ENCODE measurements around the gene AFAP1.

AFAP1 gene

DNA sequence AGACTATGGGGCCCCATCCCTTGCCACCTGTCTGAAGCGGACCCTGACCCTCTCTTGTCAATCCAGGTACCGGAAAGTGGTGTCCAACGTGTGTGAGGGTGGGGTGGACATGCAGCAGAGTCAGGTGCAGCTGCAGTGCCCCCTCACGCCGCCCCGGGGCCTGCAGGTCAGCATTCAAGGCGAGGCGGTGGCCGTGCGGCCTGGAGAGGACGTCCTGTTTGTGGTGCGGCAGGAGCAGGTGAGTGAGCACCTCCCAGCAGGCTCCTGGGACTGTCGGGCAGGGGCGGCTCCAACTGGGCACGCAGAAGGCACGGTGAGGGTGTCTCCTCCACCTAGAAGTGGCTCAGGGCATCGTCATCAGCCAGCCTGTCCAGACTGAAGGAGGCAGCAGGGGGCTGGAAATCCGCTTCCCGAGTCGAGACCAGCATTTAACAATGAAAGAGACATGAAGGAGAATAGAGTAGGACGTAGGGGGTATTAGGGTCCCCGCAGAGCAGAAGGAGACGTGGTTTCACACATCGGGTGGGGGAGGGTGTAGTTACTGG, 221.6 kb downstream of the AFAP1 start:
- Histone ChIP-seq H3K79me2 (no peaks in the 10 kb centered on the region), H3K4me3 (ENCODE audit: low read depth, low read length) (no peak overlapping the region), H2AFZ (no peak overlapping the region), H3K27ac (no peak overlapping the region), H3K9ac (no peak overlapping the region), H3K4me1 (no peaks in the 10 kb centered on the region), H3K9me3 (ENCODE audit: control insufficient read depth, low read length) (no peaks in the 10 kb centered on the region), H3K36me3 (ENCODE audit: control insufficient read depth, insufficient read depth, low read length) (no peaks in the 10 kb centered on the region), H3K4me2 (ENCODE audit: low read length) (no peak overlapping the region), H3K27me3 (ENCODE audit: control insufficient read depth, insufficient read depth, low read length) (peaks cover 4% of the 10 kb centered on the region)
- TF ChIP-seq, protein P1, sequence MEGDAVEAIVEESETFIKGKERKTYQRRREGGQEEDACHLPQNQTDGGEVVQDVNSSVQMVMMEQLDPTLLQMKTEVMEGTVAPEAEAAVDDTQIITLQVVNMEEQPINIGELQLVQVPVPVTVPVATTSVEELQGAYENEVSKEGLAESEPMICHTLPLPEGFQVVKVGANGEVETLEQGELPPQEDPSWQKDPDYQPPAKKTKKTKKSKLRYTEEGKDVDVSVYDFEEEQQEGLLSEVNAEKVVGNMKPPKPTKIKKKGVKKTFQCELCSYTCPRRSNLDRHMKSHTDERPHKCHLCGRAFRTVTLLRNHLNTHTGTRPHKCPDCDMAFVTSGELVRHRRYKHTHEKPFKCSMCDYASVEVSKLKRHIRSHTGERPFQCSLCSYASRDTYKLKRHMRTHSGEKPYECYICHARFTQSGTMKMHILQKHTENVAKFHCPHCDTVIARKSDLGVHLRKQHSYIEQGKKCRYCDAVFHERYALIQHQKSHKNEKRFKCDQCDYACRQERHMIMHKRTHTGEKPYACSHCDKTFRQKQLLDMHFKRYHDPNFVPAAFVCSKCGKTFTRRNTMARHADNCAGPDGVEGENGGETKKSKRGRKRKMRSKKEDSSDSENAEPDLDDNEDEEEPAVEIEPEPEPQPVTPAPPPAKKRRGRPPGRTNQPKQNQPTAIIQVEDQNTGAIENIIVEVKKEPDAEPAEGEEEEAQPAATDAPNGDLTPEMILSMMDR (IDR thresholded peaks at IDR 0.05): no peak

DNA sequence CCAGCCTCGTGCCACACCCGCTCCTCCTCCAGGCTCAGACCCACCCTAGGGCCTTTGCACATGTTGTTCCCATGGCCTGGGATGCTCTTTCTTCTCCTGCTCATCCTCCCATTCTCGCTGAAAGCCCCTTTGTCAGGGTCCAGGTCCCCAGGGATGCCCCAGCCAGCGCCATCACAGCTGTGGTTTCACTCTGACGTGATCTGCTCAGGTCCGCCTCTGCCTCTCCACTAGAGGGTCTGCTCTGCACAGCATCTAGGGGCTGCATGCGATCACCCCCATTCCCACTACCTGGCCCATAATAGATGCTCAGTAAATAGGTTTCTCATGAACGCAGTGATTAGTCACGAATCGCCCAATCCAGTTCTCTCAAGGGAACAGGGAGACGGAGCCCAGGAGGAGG, 222.5 kb downstream of the AFAP1 start:
- H3K4me1 ChIP-seq: no peaks in the 10 kb centered on the region
- H3K27ac ChIP-seq: no peak overlapping the region
- no peak overlapping the region for H3K4me2 ChIP-seq (ENCODE audit: low read length)
- peaks cover 4% of the 10 kb centered on the region for H3K27me3 ChIP-seq (ENCODE audit: control insufficient read depth, insufficient read depth, low read length)
- H3K4me3 ChIP-seq (ENCODE audit: low read depth, low read length): no peak overlapping the region
- TF ChIP-seq, protein P1 (IDR thresholded peaks at IDR 0.05): no peak
- H3K9ac ChIP-seq: no peak overlapping the region
- no peaks in the 10 kb centered on the region for H3K9me3 ChIP-seq (ENCODE audit: control insufficient read depth, low read length)
- H3K79me2 ChIP-seq: no peaks in the 10 kb centered on the region
- no peak overlapping the region for H2AFZ ChIP-seq
- H3K36me3 ChIP-seq (ENCODE audit: control insufficient read depth, insufficient read depth, low read length): no peaks in the 10 kb centered on the region

DNA sequence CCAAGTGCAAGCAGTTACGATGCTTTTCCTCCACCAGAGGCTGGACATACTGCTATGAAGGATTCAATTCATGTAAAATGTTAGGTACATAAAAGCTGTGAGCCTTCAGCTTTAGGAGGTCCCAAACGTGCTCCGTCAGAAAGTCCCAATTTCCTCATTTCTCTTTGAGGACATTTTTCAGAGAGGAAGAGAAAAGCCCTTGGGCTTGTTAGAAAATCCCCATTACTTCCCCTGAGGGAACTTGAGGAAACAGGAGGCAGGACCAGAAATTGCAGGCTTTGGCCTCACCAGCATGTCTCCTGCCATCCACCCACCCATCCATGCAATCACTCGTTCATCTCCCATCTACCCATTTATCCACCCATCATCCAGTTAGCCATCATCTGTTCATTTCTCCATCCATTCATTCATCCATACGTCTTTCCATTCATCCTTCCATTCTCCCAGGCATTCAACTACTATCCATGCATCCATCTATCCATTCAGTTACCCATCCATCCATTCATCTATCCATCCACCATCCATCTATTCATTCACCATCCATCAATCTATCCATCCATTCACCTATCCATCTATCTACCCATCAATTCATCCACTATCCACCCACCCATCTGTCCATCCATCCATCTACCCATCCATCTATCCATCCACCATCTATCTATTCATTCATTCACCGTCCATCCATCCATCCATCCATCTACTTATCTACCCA, 223.5 kb downstream of the AFAP1 start:
- Histone ChIP-seq H3K4me3 (ENCODE audit: low read depth, low read length) (no peak overlapping the region), H3K36me3 (ENCODE audit: control insufficient read depth, insufficient read depth, low read length) (no peaks in the 10 kb centered on the region), H3K4me1 (no peaks in the 10 kb centered on the region), H3K27ac (no peak overlapping the region), H3K9ac (no peak overlapping the region), H3K79me2 (no peaks in the 10 kb centered on the region), H3K9me3 (ENCODE audit: control insufficient read depth, low read length) (no peaks in the 10 kb centered on the region), H3K27me3 (ENCODE audit: control insufficient read depth, insufficient read depth, low read length) (peaks cover 4% of the 10 kb centered on the region), H3K4me2 (ENCODE audit: low read length) (no peak overlapping the region), H2AFZ (no peak overlapping the region)
- TF ChIP-seq, protein P1 (IDR thresholded peaks at IDR 0.05): no peak

DNA sequence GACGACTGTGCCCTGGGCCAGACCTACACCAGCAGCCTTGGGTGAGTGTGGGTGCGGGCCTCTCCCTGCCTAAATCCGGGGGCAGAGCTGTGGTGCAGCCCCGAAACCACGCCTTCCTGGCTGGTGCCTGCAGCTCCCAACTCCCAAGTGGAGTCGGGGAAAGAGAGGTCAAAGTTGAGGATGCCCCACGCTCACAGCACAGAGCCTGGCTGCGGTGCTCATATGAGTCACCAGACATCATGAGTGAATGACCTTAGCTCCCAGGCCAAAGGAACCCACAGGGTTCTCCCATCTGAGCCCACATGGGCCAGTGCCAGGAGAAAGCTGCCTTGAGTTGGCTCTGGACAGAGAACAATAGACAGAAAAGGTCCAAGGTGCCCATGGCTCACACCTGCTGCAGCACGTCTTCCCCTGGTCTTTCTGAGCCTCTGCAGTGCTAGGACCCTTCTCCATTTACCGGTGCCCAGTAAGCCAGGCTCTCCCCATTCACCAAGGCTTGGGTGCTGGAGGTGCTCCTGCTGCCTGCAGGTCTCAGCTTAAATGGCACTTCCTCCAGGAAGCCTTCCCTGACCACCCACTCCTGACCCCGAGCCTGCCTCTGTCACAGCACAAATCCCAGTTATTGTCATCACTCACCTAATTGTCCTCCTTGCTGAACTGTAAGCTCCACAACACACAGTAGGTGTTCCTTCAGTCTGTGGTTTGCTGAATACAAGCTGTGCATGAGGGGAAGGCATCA, 224.2 kb downstream of the AFAP1 start:
- Histone ChIP-seq H3K4me3 (ENCODE audit: low read depth, low read length) (no peak overlapping the region), H3K36me3 (ENCODE audit: control insufficient read depth, insufficient read depth, low read length) (no peaks in the 10 kb centered on the region), H3K27ac (no peak overlapping the region), H3K9me3 (ENCODE audit: control insufficient read depth, low read length) (no peaks in the 10 kb centered on the region), H3K79me2 (no peaks in the 10 kb centered on the region), H3K4me2 (ENCODE audit: low read length) (no peak overlapping the region), H3K4me1 (no peaks in the 10 kb centered on the region), H3K9ac (no peak overlapping the region), H2AFZ (no peak overlapping the region), H3K27me3 (ENCODE audit: control insufficient read depth, insufficient read depth, low read length) (peaks cover 4% of the 10 kb centered on the region)
- TF ChIP-seq, protein P1 (IDR thresholded peaks at IDR 0.05): no peak
